GM18517 (cell line): Measurements from ENCODE around the gene MYO9A.
"Not testable (repeated sequence)": the region's sequence is repeated elsewhere in the genome, so short reads cannot be mapped to it uniquely, and the experiment has no call there.

Experiments
- ATAC-seq: cut with Tn5 transposase; IDR thresholded peaks from one replicate; pipeline ENCODE4 v1.9.1; 2021; ENCODE audit warnings: mild to moderate bottlenecking, moderate library complexity; ENCODE audit not compliant: unreplicated experiment

Gene MYO9A

DNA sequence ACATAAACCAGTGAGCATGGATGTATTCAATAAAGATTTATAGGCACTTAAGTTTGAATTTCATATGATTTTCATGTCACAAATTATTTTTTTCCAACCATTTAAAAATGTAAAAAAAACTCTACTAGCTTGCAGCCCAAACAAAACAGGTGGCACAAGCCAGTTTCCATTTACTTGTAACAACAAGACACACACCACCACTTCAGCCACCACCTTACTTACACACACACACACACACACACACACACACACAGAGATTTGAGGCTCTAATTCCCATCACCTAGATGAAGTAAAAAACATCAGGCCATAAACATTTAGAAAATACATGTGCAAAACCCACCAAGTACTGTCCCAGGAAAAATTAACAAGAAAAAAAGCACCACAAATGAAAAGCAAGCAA is 25.3 kb downstream of the MYO9A start:
- no peak for ATAC-seq

GRCh38 chr15:72092006-72092405 is 25.9 kb downstream of the MYO9A start:
- ATAC-seq, result no peak

DNA sequence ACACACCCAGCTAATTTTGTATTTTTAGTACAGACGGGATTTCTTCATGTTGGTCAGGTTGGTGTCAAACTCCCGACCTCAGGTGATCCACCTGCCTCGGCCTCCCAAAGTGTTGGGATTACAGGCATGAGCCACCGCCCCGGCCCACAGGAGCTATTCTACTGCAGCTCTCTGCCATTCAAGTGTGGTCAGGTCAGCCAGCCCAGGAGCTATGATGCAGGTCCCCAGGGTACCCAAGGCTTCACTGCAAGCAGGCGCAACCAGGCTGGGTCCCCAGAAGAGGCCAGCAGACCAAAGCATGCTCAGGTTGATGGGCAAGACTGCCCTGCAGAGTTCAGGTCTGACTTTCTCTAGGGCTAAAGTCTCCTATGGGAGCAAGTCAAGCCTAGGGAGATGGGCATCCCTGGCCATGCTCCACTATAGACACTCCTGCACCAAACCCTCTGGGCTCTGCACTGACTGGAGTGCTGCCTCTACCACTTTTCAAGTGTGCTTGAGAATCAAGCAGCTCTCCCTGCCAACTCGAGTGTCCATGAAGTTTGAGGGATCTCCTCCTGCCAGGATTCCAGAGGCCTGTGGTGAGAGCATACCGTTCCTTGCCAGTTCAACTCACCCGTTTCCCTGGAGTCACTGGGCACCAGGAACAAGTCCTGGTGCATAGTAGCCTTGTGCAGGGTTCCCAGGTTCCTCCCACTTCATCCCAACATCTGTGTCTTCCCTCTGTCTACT is 30.9 kb downstream of the MYO9A start:
- no peak for ATAC-seq

DNA sequence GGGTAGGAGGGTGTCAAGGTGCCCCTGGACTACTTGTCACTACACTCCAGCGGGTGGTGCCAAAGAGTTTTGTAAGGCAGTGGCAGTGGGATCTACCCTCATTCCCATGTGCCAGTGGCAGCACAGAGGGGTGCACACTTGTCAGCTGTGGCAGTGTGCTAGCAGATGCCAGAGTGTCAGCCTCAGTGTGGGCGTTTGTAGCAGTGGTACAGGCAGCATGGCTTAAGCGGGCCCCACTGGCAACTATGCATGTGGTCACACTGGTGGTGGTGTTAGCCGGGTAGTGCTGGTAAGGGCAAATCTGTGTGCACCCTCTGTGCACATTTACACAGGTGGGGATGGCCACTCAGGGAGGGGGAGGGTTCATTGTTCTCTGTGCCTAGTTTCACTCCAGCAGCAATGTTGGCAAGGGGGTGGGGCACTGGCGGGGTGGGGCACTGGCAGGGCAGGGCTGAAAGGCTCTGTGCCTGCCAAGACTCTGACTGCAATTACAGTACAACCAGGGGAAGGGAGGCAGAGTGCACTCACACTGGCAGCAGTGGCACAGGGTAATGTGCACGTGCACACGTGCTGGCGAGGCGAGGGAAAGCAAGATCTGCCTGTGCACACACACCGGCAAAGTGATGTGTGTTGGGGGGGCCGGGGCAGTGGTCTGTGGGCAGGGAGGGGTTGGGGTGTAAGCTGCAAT is 31.8 kb downstream of the MYO9A start:
- no peak for ATAC-seq

GRCh38 chr15:72082176-72082575 is 35.8 kb downstream of the MYO9A start:
- ATAC-seq, result no peak

GRCh38 chr15:72078887-72079286 is 39.1 kb downstream of the MYO9A start:
- ATAC-seq, result peak; percentile 90

GRCh38 chr15:72077950-72078349 is 40.0 kb downstream of the MYO9A start:
- no peak for ATAC-seq

GRCh38 chr15:72074335-72075060 is 43.5 kb downstream of the MYO9A start:
- no peak for ATAC-seq

DNA sequence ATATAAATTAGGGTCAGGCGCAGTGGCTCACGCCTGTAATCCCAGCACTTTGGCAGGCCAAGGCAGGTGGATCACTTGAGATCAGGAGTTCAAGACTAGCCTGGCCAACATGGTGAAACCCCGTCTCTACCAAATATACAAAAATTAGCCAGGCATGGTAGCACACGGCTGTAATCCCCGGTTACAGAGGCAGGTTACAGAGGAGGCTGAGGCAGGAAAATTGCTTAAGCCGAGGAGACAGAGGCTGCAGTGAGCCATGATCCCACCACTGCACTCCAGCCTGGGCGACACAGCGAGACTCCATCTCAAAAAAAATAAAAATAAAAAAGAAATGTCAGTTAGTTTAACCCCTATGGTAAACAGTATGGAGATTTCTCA is 46.5 kb downstream of the MYO9A start:
- ATAC-seq, result not testable (repeated sequence)

GRCh38 chr15:72070817-72071447 is 47.0 kb downstream of the MYO9A start:
- ATAC-seq, result no peak

DNA sequence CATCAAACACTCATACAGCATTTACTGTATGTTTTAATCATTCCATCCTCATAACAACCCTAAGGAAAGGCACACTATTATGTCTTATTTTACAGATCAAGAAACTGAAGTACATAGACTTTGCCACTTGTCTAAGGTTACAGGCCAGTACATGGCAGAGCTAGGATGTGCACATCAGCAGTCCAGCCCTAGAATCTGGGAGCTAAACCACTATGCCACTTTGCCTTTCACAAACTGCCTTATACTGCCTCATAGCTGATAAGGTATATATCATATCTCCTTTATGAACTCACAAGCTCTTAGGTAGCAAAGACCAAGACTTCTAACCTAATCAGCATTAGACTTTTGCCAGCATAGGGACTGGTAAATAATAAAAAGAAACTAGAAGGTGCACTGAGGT is 49.1 kb downstream of the MYO9A start:
- ATAC-seq, result no peak

DNA sequence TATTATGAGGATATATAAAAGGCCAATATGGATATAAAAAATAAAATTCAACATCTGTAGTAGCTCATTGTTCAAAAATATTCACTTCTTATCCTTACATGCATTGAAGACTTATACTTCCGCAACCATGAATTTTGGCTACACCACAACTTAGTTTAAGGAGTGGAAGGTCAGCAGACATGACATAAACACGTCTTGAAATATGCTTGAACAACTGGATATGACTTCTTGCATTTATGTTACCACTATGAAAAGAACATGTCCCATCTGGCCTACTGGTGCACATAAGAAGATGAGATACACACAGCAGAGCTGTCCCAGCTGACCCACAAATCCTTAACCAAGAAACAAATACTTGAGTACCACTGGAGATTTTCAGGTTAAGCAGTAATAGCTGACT is 52.1 kb downstream of the MYO9A start:
- no peak for ATAC-seq

DNA sequence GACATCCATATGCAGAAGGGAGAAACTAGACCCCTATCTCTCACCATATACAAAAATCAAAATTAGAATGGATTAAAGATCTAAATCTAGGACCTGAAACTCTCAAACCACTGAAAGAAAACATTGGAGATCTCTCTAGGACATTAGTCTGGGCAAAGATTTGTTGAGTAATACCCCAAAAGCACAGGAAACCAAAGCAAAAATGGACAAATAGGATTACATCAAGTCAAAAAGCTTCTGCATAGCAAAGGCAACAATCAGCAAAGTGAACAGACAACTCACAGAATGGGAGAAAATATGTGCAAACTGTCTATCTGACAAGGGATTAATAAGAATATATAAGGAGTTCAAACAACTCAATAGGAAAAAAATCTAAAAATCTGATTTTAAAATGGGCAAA is 54.8 kb downstream of the MYO9A start:
- ATAC-seq, result no peak

DNA sequence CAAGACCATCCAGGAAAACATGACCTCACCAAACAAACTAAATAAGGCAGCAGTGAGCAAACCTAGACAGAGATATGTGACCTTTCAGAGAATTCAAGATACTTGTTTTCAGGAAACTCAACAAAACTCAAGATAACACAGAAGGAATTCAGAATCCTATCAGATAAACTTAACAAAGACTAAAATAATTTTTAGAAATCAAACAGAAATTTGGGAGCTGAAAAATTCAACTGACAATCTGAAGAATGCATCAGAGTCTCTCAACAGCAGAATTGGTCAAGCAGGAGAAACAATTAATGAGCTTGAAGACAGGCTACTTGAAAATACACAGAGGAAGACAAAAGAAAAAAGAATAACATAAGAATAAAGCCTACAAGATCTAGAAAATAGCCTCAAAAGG is 55.6 kb downstream of the MYO9A start:
- no peak for ATAC-seq

- no peak for ATAC-seq
Observed at GRCh38 chr15:72060687-72061250, 57.2 kb downstream of the MYO9A start.

- no peak for ATAC-seq
Observed at GRCh38 chr15:72058585-72058984, 59.4 kb downstream of the MYO9A start.

- no peak for ATAC-seq
Observed at GRCh38 chr15:72057548-72058091, 60.3 kb downstream of the MYO9A start.

- not testable (repeated sequence) for ATAC-seq
Observed at GRCh38 chr15:72056217-72056616, 61.7 kb downstream of the MYO9A start.

DNA sequence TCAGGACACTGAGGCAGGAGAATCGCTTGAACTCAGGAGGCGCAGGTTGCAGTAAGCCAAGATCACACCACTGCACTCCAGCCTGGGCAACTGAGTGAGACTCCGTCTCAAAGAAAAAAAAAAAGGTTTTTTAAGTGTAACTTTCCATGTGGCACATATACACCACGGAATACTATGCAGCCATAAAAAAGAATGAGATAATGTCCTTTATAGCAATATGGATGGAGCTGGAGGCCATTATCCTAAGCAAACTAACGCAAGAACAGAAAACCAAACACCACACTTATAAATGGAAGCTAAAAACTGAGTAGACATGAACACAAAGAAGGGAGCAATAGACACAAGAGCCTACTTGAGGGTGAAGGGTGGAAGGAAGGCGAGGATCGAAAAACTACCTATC is 64.7 kb downstream of the MYO9A start:
- ATAC-seq, result not testable (repeated sequence)

DNA sequence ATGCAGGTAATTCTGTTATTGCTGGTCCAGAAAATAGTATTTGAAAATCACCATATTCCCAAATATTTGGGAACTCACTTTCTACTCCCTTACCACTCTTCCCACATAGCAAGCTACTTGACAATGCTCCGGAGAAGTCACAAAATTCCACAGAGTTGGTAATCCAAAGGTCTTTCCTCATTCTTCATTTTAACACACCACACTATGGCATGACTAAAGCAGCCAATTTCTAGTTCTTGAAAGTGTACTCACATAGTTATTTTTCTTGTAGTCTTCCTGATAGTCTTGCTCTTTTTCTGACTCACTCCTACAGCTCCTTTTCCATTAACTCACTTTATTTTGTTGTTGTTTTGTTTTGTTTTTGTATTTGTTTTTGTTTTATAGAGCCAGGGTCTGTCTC is 67.2 kb downstream of the MYO9A start:
- ATAC-seq, result no peak

- ATAC-seq, result no peak
Observed at GRCh38 chr15:72047020-72047419, 70.9 kb downstream of the MYO9A start.
